CD8-positive, alpha-beta memory T cell (primary cell): ENCODE data around the gene PPAT. TPM values are rescaled to one million over a fixed set of nuclear protein-coding genes. Genes with fewer than 3 reads are reported as not detected.

Experiments used
- CTCF ChIA-PET: fragments of 350-600 bp; sonication (Branson Sonifier 250); formaldehyde crosslinking; loops from one replicate; lab custom pipeline; 2021; ENCODE audit warnings: antibody characterized with exemption; lab: Charles Lee
- POLR2A ChIA-PET: fragments of 350-600 bp; sonication (Branson Sonifier 250); formaldehyde crosslinking; loops from one replicate; lab custom pipeline; 2021; ENCODE audit warnings: antibody characterized with exemption; lab: Charles Lee
- DNase-seq, 5 donors: peaks; one replicate each; pipeline versions ENCODE4 v3.0.0 to v3.0.0-alpha.2; 2020 to 2022; ENCODE audit warnings: mixed read lengths in 1 of 5
- H3K27ac ChIP-seq: one replicate; pipeline ENCODE4 v1.7.0; 2013; ENCODE audit warnings: low read depth, mild to moderate bottlenecking, low read length, moderate library complexity
- H3K27me3 ChIP-seq: 2 replicates; pipeline ENCODE4 v1.7.0; 2013; ENCODE audit warnings: low read length, mild to moderate bottlenecking; ENCODE audit not compliant: insufficient read depth, poor library complexity, severe bottlenecking
- H3K36me3 ChIP-seq: 2 replicates; pipeline ENCODE4 v1.7.0; 2013; ENCODE audit warnings: mild to moderate bottlenecking, low read length, moderate library complexity; ENCODE audit not compliant: insufficient read depth
- H3K4me1 ChIP-seq: 2 replicates; pipeline ENCODE4 v1.7.0; 2013; ENCODE audit warnings: mild to moderate bottlenecking, low read length, moderate library complexity; ENCODE audit not compliant: insufficient read depth
- H3K4me3 ChIP-seq: 2 replicates; pipeline ENCODE4 v1.7.0; 2013; ENCODE audit warnings: mild to moderate bottlenecking, low read length
- H3K9me3 ChIP-seq: 2 replicates; pipeline ENCODE4 v1.7.0; 2013; ENCODE audit warnings: mild to moderate bottlenecking, low read length
- H3K27ac Mint-ChIP-seq, 8 donors: one replicate each; pipeline ENCODE4 v1.8.0; 2020 to 2021; ENCODE audit warnings: mixed read lengths in 8 of 8, mild to moderate bottlenecking in 6 of 8, inconsistent platforms in 3 of 8, moderate library complexity in 3 of 8
- H3K27me3 Mint-ChIP-seq, 2 donors: one replicate each; pipeline ENCODE4 v1.8.0; 2020 to 2021; ENCODE audit warnings: mixed read lengths in 2 of 2, mild to moderate bottlenecking in 1 of 2, moderate library complexity in 1 of 2
- H3K36me3 Mint-ChIP-seq, 3 donors: one replicate each; pipeline ENCODE4 v1.8.0; 2020 to 2021; ENCODE audit warnings: mixed read lengths in 3 of 3, inconsistent platforms in 1 of 3, mild to moderate bottlenecking in 1 of 3
- H3K4me1 Mint-ChIP-seq, 3 donors: one replicate each; pipeline ENCODE4 v1.8.0; 2020 to 2021; ENCODE audit warnings: mixed read lengths in 3 of 3, inconsistent platforms in 1 of 3, mild to moderate bottlenecking in 1 of 3
- H3K4me3 Mint-ChIP-seq, 7 donors: one replicate each; pipeline ENCODE4 v1.8.0; 2020 to 2021; ENCODE audit warnings: mixed read lengths in 7 of 7, mild to moderate bottlenecking in 6 of 7, moderate library complexity in 4 of 7, inconsistent platforms in 2 of 7
- H3K9me3 Mint-ChIP-seq, 5 donors: one replicate each; pipeline ENCODE4 v1.8.0; 2020 to 2022; ENCODE audit warnings: mixed read lengths in 5 of 5, mild to moderate bottlenecking in 3 of 5, moderate library complexity in 2 of 5, inconsistent platforms in 1 of 5
- polyA plus RNA-seq: library from polyadenylated mRNA; unstranded; fragments of 300-500 nt; fragmentation: Illumina TruSeq; gene quantifications from one replicate; pipeline ENCODE4 v1.2.3, GENCODE V29; 2021
- total RNA-seq, 2 experiments: library from RNA; stranded (reverse); gene quantifications; one replicate each; pipeline ENCODE4 v1.2.3, GENCODE V29; 2021

PPAT gene
- total and polyA plus RNA-seq, 3 experiments from 2014 or later, result 14.0 to 63.1 (median 58.5) TPM

GRCh38 chr4:56434599-56435139 lies 746 bp downstream of the PPAT start:
- Mint-ChIP-seq H3K4me1 (peaks cover 28 to 50% (median 49%) of the 10 kb centered on the region in 3 donors), H3K9me3 (no peaks in the 10 kb centered on the region), H3K36me3 (peaks cover 0 to 15% (median 0%) of the 10 kb centered on the region in 3 donors), H3K4me3 (peak overlapping the region; percentile 87 to 96 (median 90)), H3K27me3 (peaks cover 0 to 3% of the 10 kb centered on the region in 2 donors), H3K27ac (peak overlapping the region; percentile 41 to 97 (median 89))
- H3K27ac ChIP-seq, result peak overlapping the region; percentile 83
- ChIA-PET CTCF (interaction anchor here (1.2 to 4.7 kb wide), 8 partner anchors 10 to 486 kb away, joined by 3 to 31 read pairs (median 9); partner anchors contain the start of genes AASDH, CEP135 and REST), POLR2A (interaction anchor here (0.7 to 4.9 kb wide), 7 partner anchors 9 to 891 kb away, joined by 3 to 57 read pairs (median 6); partner anchors contain the start of genes AASDH, NOA1, POLR2B and SRP72)
- H3K9me3 ChIP-seq, result no peaks in the 10 kb centered on the region
- peaks cover 22% of the 10 kb centered on the region for H3K4me1 ChIP-seq
- no peaks in the 10 kb centered on the region for H3K27me3 ChIP-seq
- peak overlapping the region; percentile 95 for H3K4me3 ChIP-seq
- no peaks in the 10 kb centered on the region for H3K36me3 ChIP-seq
- peak in 2 of 5 donors; percentile 2 to 17 for DNase-seq

GRCh38 chr4:56433280-56433679 lies 2.1 kb downstream of the PPAT start:
- H3K27me3 ChIP-seq, result no peaks in the 10 kb centered on the region
- H3K9me3 ChIP-seq, result no peaks in the 10 kb centered on the region
- no peak for DNase-seq
- H3K4me1 ChIP-seq, result peaks cover 22% of the 10 kb centered on the region
- ChIA-PET CTCF (interaction anchor here (4.7 kb wide), 1 partner anchor 9 kb away, joined by 31 read pairs; no protein-coding TSS in a partner anchor), POLR2A (interaction anchor here (0.7 kb wide), 1 partner anchor 334 kb away, joined by 5 read pairs; no protein-coding TSS in a partner anchor)
- H3K36me3 Mint-ChIP-seq, result peaks cover 0 to 15% (median 0%) of the 10 kb centered on the region in 3 donors
- peak overlapping the region in 1 of 8 donors; percentile 75 for H3K27ac Mint-ChIP-seq
- no peaks in the 10 kb centered on the region for H3K36me3 ChIP-seq
- peaks cover 0 to 2% of the 10 kb centered on the region in 2 donors for H3K27me3 Mint-ChIP-seq
- peak overlapping the region; percentile 12 to 91 (median 44) for H3K4me3 Mint-ChIP-seq
- H3K27ac ChIP-seq, result peak overlapping the region; percentile 63
- H3K4me1 Mint-ChIP-seq, result peaks cover 25 to 52% (median 44%) of the 10 kb centered on the region in 3 donors
- no peak overlapping the region for H3K4me3 ChIP-seq
- no peaks in the 10 kb centered on the region for H3K9me3 Mint-ChIP-seq

- Mint-ChIP-seq H3K27me3 (peaks cover 0 to 2% of the 10 kb centered on the region in 2 donors), H3K36me3 (peaks cover 0 to 5% (median 2%) of the 10 kb centered on the region in 3 donors), H3K4me1 (peaks cover 12 to 39% (median 27%) of the 10 kb centered on the region in 3 donors), H3K4me3 (no peak overlapping the region), H3K27ac (no peak overlapping the region), H3K9me3 (peaks cover 0 to 4% (median 0%) of the 10 kb centered on the region in 5 donors)
- H3K27ac ChIP-seq, result no peak overlapping the region
- H3K27me3 ChIP-seq, result no peaks in the 10 kb centered on the region
- ChIA-PET CTCF (interaction anchor here (1.4 to 2.2 kb wide), 3 partner anchors 370 to 481 kb away, joined by 3 to 6 read pairs (median 5); partner anchors contain the start of gene CEP135), POLR2A (interaction anchor here (0.6 kb wide), 1 partner anchor 420 kb away, joined by 4 read pairs; no protein-coding TSS in a partner anchor)
- no peak for DNase-seq
- no peaks in the 10 kb centered on the region for H3K9me3 ChIP-seq
- no peak overlapping the region for H3K4me3 ChIP-seq
- no peaks in the 10 kb centered on the region for H3K36me3 ChIP-seq
- H3K4me1 ChIP-seq, result peaks cover 14% of the 10 kb centered on the region
Measured at GRCh38 chr4:56430203-56430602, 5.2 kb downstream of the PPAT start.

- H3K27ac Mint-ChIP-seq, result peak overlapping the region in 1 of 8 donors; percentile 9
- Histone ChIP-seq H3K27me3 (no peaks in the 10 kb centered on the region), H3K4me3 (no peak overlapping the region), H3K27ac (no peak overlapping the region), H3K9me3 (no peaks in the 10 kb centered on the region), H3K36me3 (no peaks in the 10 kb centered on the region), H3K4me1 (no peaks in the 10 kb centered on the region)
- ChIA-PET CTCF (no interaction called here), POLR2A (interaction anchor here (1.0 kb wide), 1 partner anchor 9 kb away, joined by 4 read pairs; the partner anchor contains the start of gene PAICS)
- DNase-seq, result no peak
- peaks cover 0 to 2% (median 0%) of the 10 kb centered on the region in 3 donors for H3K36me3 Mint-ChIP-seq
- H3K27me3 Mint-ChIP-seq, result peaks cover 0 to under 1% of the 10 kb centered on the region in 2 donors
- peaks cover 2 to 33% (median 9%) of the 10 kb centered on the region in 3 donors for H3K4me1 Mint-ChIP-seq
- peaks cover 0 to 4% (median 0%) of the 10 kb centered on the region in 5 donors for H3K9me3 Mint-ChIP-seq
- no peak overlapping the region for H3K4me3 Mint-ChIP-seq
Measured at GRCh38 chr4:56427179-56427578, 8.2 kb downstream of the PPAT start.

GRCh38 chr4:56426273-56426672 lies 9.1 kb downstream of the PPAT start:
- H3K4me1 Mint-ChIP-seq, result peaks cover 2 to 26% (median 3%) of the 10 kb centered on the region in 3 donors
- POLR2A ChIA-PET, result no interaction called here
- no peak overlapping the region for H3K4me3 Mint-ChIP-seq
- peaks cover 0 to 2% (median 0%) of the 10 kb centered on the region in 3 donors for H3K36me3 Mint-ChIP-seq
- no peak overlapping the region for H3K4me3 ChIP-seq
- no peaks in the 10 kb centered on the region for H3K36me3 ChIP-seq
- H3K9me3 Mint-ChIP-seq, result peaks cover 0 to 4% (median 0%) of the 10 kb centered on the region in 5 donors
- H3K27me3 Mint-ChIP-seq, result no peaks in the 10 kb centered on the region
- no peak overlapping the region for H3K27ac ChIP-seq
- no peaks in the 10 kb centered on the region for H3K27me3 ChIP-seq
- H3K27ac Mint-ChIP-seq, result peak overlapping the region in 1 of 8 donors; percentile 30
- H3K4me1 ChIP-seq, result no peaks in the 10 kb centered on the region
- CTCF ChIA-PET, result interaction anchor here (1.1 to 4.3 kb wide), 8 partner anchors 9 to 409 kb away, joined by 3 to 31 read pairs (median 6); partner anchors contain the start of genes PAICS and PPAT
- H3K9me3 ChIP-seq, result no peaks in the 10 kb centered on the region
- DNase-seq, result no peak

GRCh38 chr4:56425518-56425917 lies 9.9 kb downstream of the PPAT start:
- Mint-ChIP-seq H3K27me3 (no peaks in the 10 kb centered on the region), H3K27ac (no peak overlapping the region), H3K4me3 (no peak overlapping the region), H3K4me1 (peaks cover 2 to 21% (median 3%) of the 10 kb centered on the region in 3 donors), H3K36me3 (peaks cover 0 to 2% (median 1%) of the 10 kb centered on the region in 3 donors), H3K9me3 (peaks cover 0 to 4% (median 0%) of the 10 kb centered on the region in 5 donors)
- H3K4me3 ChIP-seq, result no peak overlapping the region
- no peaks in the 10 kb centered on the region for H3K4me1 ChIP-seq
- no peaks in the 10 kb centered on the region for H3K27me3 ChIP-seq
- no peak overlapping the region for H3K27ac ChIP-seq
- ChIA-PET CTCF (interaction anchor here (0.9 to 4.3 kb wide), 15 partner anchors 10 to 413 kb away, joined by 3 to 31 read pairs (median 4); partner anchors contain the start of genes AASDH, PAICS and PPAT), POLR2A (interaction anchor here (0.7 kb wide), 1 partner anchor 10 kb away, joined by 3 read pairs; the partner anchor contains the start of gene PPAT)
- H3K9me3 ChIP-seq, result no peaks in the 10 kb centered on the region
- no peak for DNase-seq
- no peaks in the 10 kb centered on the region for H3K36me3 ChIP-seq

GRCh38 chr4:56424697-56425514 lies 10.5 kb downstream of the PPAT start:
- Histone ChIP-seq H3K27ac (no peak overlapping the region), H3K9me3 (no peaks in the 10 kb centered on the region), H3K4me3 (no peak overlapping the region), H3K4me1 (no peaks in the 10 kb centered on the region), H3K27me3 (no peaks in the 10 kb centered on the region), H3K36me3 (no peaks in the 10 kb centered on the region)
- Mint-ChIP-seq H3K9me3 (peaks cover 0 to 4% (median 0%) of the 10 kb centered on the region in 5 donors), H3K4me1 (peaks cover 2 to 21% (median 3%) of the 10 kb centered on the region in 3 donors), H3K4me3 (no peak overlapping the region), H3K27ac (no peak overlapping the region), H3K27me3 (no peaks in the 10 kb centered on the region), H3K36me3 (peaks cover 0 to 2% (median 1%) of the 10 kb centered on the region in 3 donors)
- DNase-seq, result peak in 3 of 5 donors; percentile 28 to 47 (median 34)
- POLR2A ChIA-PET, result interaction anchor here (0.7 to 1.4 kb wide), 3 partner anchors 10 to 412 kb away, joined by 3 to 6 read pairs (median 3); partner anchors contain the start of gene PPAT
- CTCF ChIA-PET, result interaction anchor here (0.8 to 4.3 kb wide), 20 partner anchors 11 to 413 kb away, joined by 3 to 31 read pairs (median 4); partner anchors contain the start of genes AASDH, PAICS and PPAT
